HepG2 (cell line): ENCODE data around the gene ZNRF4. TPM values are rescaled to one million over a fixed set of nuclear protein-coding genes. Genes with fewer than 3 reads are reported as not detected.
A peak's percentile ranks its signal among the peaks of the same experiment; 100 is the strongest.

Source experiments
- ATAC-seq: fragments of 200-7000 bp; cut with Tn5 transposase; 3 replicates; pipeline ENCODE4 v1.9.1; 2020; ENCODE audit warnings: mild to moderate bottlenecking, moderate library complexity
- BruUV-seq: library from RNA; stranded (reverse); fragments of 400-500 nt; replicated peaks from 2 replicates; lab custom pipeline; 2021; lab: Mats Ljungman, UMichigan
- CTCF ChIA-PET: fragments of 300-600 bp; formaldehyde crosslinking; extraction: SDS; loops from one replicate; lab custom pipeline; 2021; ENCODE audit warnings: low total read pairs, inconsistent platforms, low intra/inter-chr PET ratio; lab: Yijun Ruan, JAX
- POLR2A ChIA-PET: fragments of 350-600 bp; sonication (Branson Sonifier 250); formaldehyde crosslinking; loops from one replicate; lab custom pipeline; 2020; ENCODE audit warnings: antibody characterized with exemption, inconsistent platforms; lab: Yijun Ruan, JAX
- DNase-seq: peaks from one replicate; pipeline ENCODE4 v3.0.0-alpha.2; 2015; ENCODE audit warnings: low spot score
- FAIRE-seq: peaks from 3 replicates; lab custom pipeline; 2011; peaks lifted over from hg19 to GRCh38; lab: Jason Lieb, UNC
- H2AFZ ChIP-seq: one replicate; pipeline ENCODE4 v1.6.1; 2011; ENCODE audit warnings: low read length, inconsistent platforms
- H3K27ac ChIP-seq: fragments of 300-600 bp; 3 replicates; pipeline ENCODE4 v1.8.0; 2011; ENCODE audit warnings: mixed run types, mild to moderate bottlenecking, mixed read lengths, low read length, inconsistent platforms; ENCODE audit not compliant: insufficient read depth; ENCODE audit errors: extremely low read length
- H3K27me3 ChIP-seq, 2 experiments: fragments of 200-600 bp in 1 of 2; 2 replicates in 1 of 2; 3 replicates in 1 of 2; pipeline versions ENCODE4 v1.6.0 to v1.8.0; 2011; ENCODE audit warnings: low read length in 2 of 2, mild to moderate bottlenecking in 2 of 2, moderate library complexity in 2 of 2, inconsistent platforms in 1 of 2; ENCODE audit not compliant: insufficient read depth in 2 of 2, control insufficient read depth in 1 of 2
- H3K36me3 ChIP-seq, 2 experiments: fragments of 200-600 bp in 1 of 2; replicated peaks in 1 of 2; 2 replicates in 1 of 2; 3 replicates in 1 of 2; pipeline versions ENCODE4 v1.5.1 to v1.8.0; 2011; ENCODE audit warnings: low read length in 2 of 2, inconsistent platforms in 1 of 2; ENCODE audit not compliant: insufficient read depth in 2 of 2, control insufficient read depth in 1 of 2
- H3K4me1 ChIP-seq: 2 replicates; pipeline ENCODE4 v1.5.1; 2012; ENCODE audit warnings: low read length, inconsistent platforms; ENCODE audit not compliant: insufficient read depth
- H3K4me2 ChIP-seq: 2 replicates; pipeline ENCODE4 v1.6.0; 2011; ENCODE audit warnings: low read depth, low read length, inconsistent platforms
- H3K4me3 ChIP-seq, 3 experiments: fragments of 200-600 bp in 1 of 3; sonication (generic), shearing (Covaris generic) in 1 of 3; replicated peaks in 1 of 3; 2 replicates each; pipeline ENCODE4 v1.5.1; 2011 to 2016; ENCODE audit warnings: low read length in 3 of 3, inconsistent platforms in 2 of 3, low read depth in 2 of 3, mild to moderate bottlenecking in 2 of 3, control low read depth in 1 of 3, mixed read lengths in 1 of 3; ENCODE audit not compliant: insufficient read depth in 1 of 3
- H3K79me2 ChIP-seq: one replicate; pipeline ENCODE4 v1.6.1; 2011; ENCODE audit warnings: low read length, inconsistent platforms; ENCODE audit not compliant: insufficient read depth
- H3K9ac ChIP-seq: 2 replicates; pipeline ENCODE4 v1.6.0; 2011; ENCODE audit warnings: mild to moderate bottlenecking, low read depth, low read length, inconsistent platforms; ENCODE audit not compliant: insufficient read depth
- H3K9me3 ChIP-seq: 2 replicates; pipeline ENCODE4 v1.5.1; 2012; ENCODE audit warnings: mild to moderate bottlenecking, low read length
- H4K20me1 ChIP-seq: 2 replicates; pipeline ENCODE4 v1.6.0; 2011; ENCODE audit warnings: inconsistent platforms, mild to moderate bottlenecking, low read length, moderate library complexity; ENCODE audit not compliant: insufficient read depth
- BHLHE40 ChIP-seq: IDR thresholded peaks from 2 replicates; pipeline ENCODE4 v1.6.1; 2011; ENCODE audit warnings: low read length, improper control_type of control experiment
- FOSL2 ChIP-seq: sonication (generic); formaldehyde crosslinking; IDR thresholded peaks from 2 replicates; pipeline ENCODE4 v1.4.0; 2020; ENCODE audit warnings: missing genetic modification reagents
- FOXA1 ChIP-seq, 2 experiments: fragments of 450-650 bp in 1 of 2; sonication (generic) in 1 of 2; formaldehyde crosslinking in 1 of 2; IDR thresholded peaks; 2 replicates each; pipeline versions ENCODE4 v1.4.0 to v1.6.1; 2016 to 2020; ENCODE audit warnings: missing genetic modification reagents in 1 of 2
- JUN ChIP-seq: sonication (generic); formaldehyde crosslinking; IDR thresholded peaks from 2 replicates; pipeline ENCODE4 v1.4.0; 2020; ENCODE audit warnings: mild to moderate bottlenecking, missing genetic modification reagents
- JUND ChIP-seq: sonication (generic); formaldehyde crosslinking; IDR thresholded peaks from 2 replicates; pipeline ENCODE4 v1.8.0; 2022; ENCODE audit warnings: mild to moderate bottlenecking, missing genetic modification reagents
- NR2F1 ChIP-seq, 2 experiments: fragments of 450-650 bp in 1 of 2; formaldehyde crosslinking in 1 of 2; IDR thresholded peaks; 2 replicates each; pipeline versions ENCODE4 v1.5.0 to v1.6.1; 2016 to 2020; ENCODE audit warnings: mild to moderate bottlenecking in 1 of 2, missing compliant biosample characterization in 1 of 2, missing genetic modification reagents in 1 of 2, moderate library complexity in 1 of 2
- NR2F6 ChIP-seq, 2 experiments: IDR thresholded peaks; 2 replicates each; pipeline ENCODE4 v1.6.1; 2016; ENCODE audit warnings: antibody characterized with exemption in 1 of 2, mild to moderate bottlenecking in 1 of 2
- NR3C1 ChIP-seq: sonication (generic); formaldehyde crosslinking; IDR thresholded peaks from 2 replicates; pipeline ENCODE4 v1.4.0; 2020; ENCODE audit warnings: missing genetic modification reagents
- RBAK ChIP-seq: sonication (generic); formaldehyde crosslinking; IDR thresholded peaks from 2 replicates; pipeline ENCODE4 v1.5.1; 2020; ENCODE audit warnings: mild to moderate bottlenecking, missing genetic modification reagents
- RELA ChIP-seq: sonication (generic); formaldehyde crosslinking; IDR thresholded peaks from 2 replicates; pipeline ENCODE4 v1.4.0; 2020; ENCODE audit warnings: missing genetic modification reagents
- RFXAP ChIP-seq: sonication (generic); formaldehyde crosslinking; IDR thresholded peaks from 2 replicates; pipeline ENCODE4 v1.4.0; 2020; ENCODE audit warnings: missing genetic modification reagents, borderline replicate concordance
- SAFB2 ChIP-seq: sonication (generic); formaldehyde crosslinking; IDR thresholded peaks from 2 replicates; pipeline ENCODE4 v1.5.1; 2020; ENCODE audit warnings: missing genetic modification reagents, low read depth, mild to moderate bottlenecking, borderline replicate concordance
- U2AF2 ChIP-seq: fragments of 200-400 bp; formaldehyde crosslinking; IDR thresholded peaks from 2 replicates; pipeline ENCODE4 v1.6.1; 2017; ENCODE audit warnings: low read depth, mild to moderate bottlenecking, low read length
- ZMYM2 ChIP-seq: sonication (generic); formaldehyde crosslinking; IDR thresholded peaks from 2 replicates; pipeline ENCODE4 v1.8.0; 2022; ENCODE audit warnings: mild to moderate bottlenecking, missing genetic modification reagents
- ZNF362 ChIP-seq: sonication (generic); formaldehyde crosslinking; IDR thresholded peaks from 2 replicates; pipeline ENCODE4 v1.4.0; 2020; ENCODE audit warnings: missing genetic modification reagents, mild to moderate bottlenecking, borderline replicate concordance
- ZNF609 ChIP-seq: sonication (generic); formaldehyde crosslinking; IDR thresholded peaks from 2 replicates; pipeline ENCODE4 v1.4.0; 2020; ENCODE audit warnings: mild to moderate bottlenecking, missing genetic modification reagents, borderline replicate concordance
- WGBS: methylation state at CpG from one replicate; pipeline ENCODE4 v1.1.6; 2017; ENCODE audit warnings: low lambda C conversion rate; 5-methylcytosine and 5-hydroxymethylcytosine counted together
- in situ Hi-C: cut with HindIII; loops from 2 replicates; pipeline ENCODE4 v1.10.0; 2017; ENCODE audit warnings: low pct_unique_long_range_greater_than_20kb; ENCODE audit not compliant: extremely low pct_ligation_motif_present
- intact Hi-C: fragments of 100-400 bp; cut with micrococcal nuclease; formaldehyde crosslinking; loops from one replicate; pipeline ENCODE4 v1.10.0; 2022; ENCODE audit not compliant: unreplicated experiment
- polyA plus RNA-seq, 8 experiments: library from polyadenylated mRNA; depleted of rRNA in 3 of 8; stranded (reverse) in 7 of 8; unstranded in 1 of 8; fragments of >200 nt; fragmentation: Illumina TruSeq in 4 of 8; extraction: Trizol in 4 of 8; gene quantifications; 2 replicates each; pipeline versions ENCODE4 v1.2.1 to v1.2.3, GENCODE V29; 2011 to 2016; ENCODE audit warnings: low read depth in 4 of 8, missing spikeins in 1 of 8, mixed read lengths in 1 of 8; ENCODE audit not compliant: insufficient read depth in 1 of 8
- total RNA-seq, 5 experiments: library from RNA; depleted of rRNA; stranded (reverse); fragments of >200 nt; fragmentation: Illumina TruSeq; extraction: Trizol; gene quantifications; 2 replicates each; pipeline ENCODE4 v1.2.3, GENCODE V29; 2016; ENCODE audit warnings: low read depth in 1 of 5

Gene ZNRF4
- total and polyA plus RNA-seq, 2 of the 13 experiments (the other 11 are each of a cell fraction or from before 2014, with no cell fraction given), result not detected

GRCh38 chr19:5456841-5457200 is 1.6 kb downstream of the ZNRF4 start (continued):
- TF ChIP-seq SAFB2 (CRISPR knock-in tag) (no peak), NR3C1 (no peak), RFXAP (CRISPR knock-in tag) (no peak), U2AF2 (no peak), RELA (CRISPR knock-in tag) (no peak), RBAK (CRISPR knock-in tag) (no peak)

- Histone ChIP-seq H3K4me3 (no peak overlapping the region), H3K9ac (no peak overlapping the region), H3K27me3 (no peaks in the 10 kb centered on the region), H4K20me1 (no peaks in the 10 kb centered on the region), H3K36me3 (no peaks in the 10 kb centered on the region), H3K4me2 (no peak overlapping the region), H3K27ac (no peak overlapping the region), H3K9me3 (no peaks in the 10 kb centered on the region), H3K4me1 (no peaks in the 10 kb centered on the region), H2AFZ (no peak overlapping the region), H3K79me2 (no peaks in the 10 kb centered on the region)
- in situ Hi-C loops (no loop called here), intact Hi-C loops (no loop called here)
- CTCF ChIA-PET, result no interaction called here
- ATAC-seq, result no peak
- no TSS peak for BruUV-seq
- POLR2A ChIA-PET, result no interaction called here
- WGBS, result 11% methylated on average over 9 of the region's 9 CpGs
- no peak for FAIRE-seq
- DNase-seq, result no peak
- peak; percentile 40; the same call in 1 of the 2 replicates for TF ChIP-seq NR2F6 (IDR thresholded peaks at IDR 0.05)
- TF ChIP-seq NR2F6 (CRISPR knock-in tag; IDR thresholded peaks at IDR 0.05), result no peak; the same call in 1 of the 2 replicates
- peak; percentile 34; the same call in 1 of the 2 replicates for TF ChIP-seq ZNF362 (CRISPR knock-in tag)
- no peak for TF ChIP-seq ZNF609 (CRISPR knock-in tag)
- TF ChIP-seq ZMYM2 (CRISPR knock-in tag), result peak; percentile 62; the same call in 1 of the 2 replicates
- TF ChIP-seq JUND (CRISPR knock-in tag), result peak; percentile 63; the same call in 1 of the 2 replicates
- TF ChIP-seq BHLHE40, result peak; percentile 78
- TF ChIP-seq FOXA1 (IDR thresholded peaks at IDR 0.05), result no peak
- TF ChIP-seq FOXA1 (CRISPR knock-in tag; IDR thresholded peaks at IDR 0.05), result no peak
- 0 out of 4 replicates have a peak, but pooled peaks of 1 of the 2 experiments have one; percentile 33 for TF ChIP-seq NR2F1 (CRISPR knock-in tag; IDR thresholded peaks at IDR 0.05)
- TF ChIP-seq FOSL2, result peak; percentile 12; the same call in 1 of the 2 replicates
- 0 out of 2 replicates have a peak, but pooled peaks have one; percentile 61 for TF ChIP-seq JUN
Observed at GRCh38 chr19:5457709-5458108, 2.5 kb downstream of the ZNRF4 start.
